ENCODE data around the gene ADAMTS16.

The ADAMTS16 gene

GRCh38 chr5:5287419-5287818 lies 147.3 kb downstream of the ADAMTS16 start:
- no peak for DNase-seq (ENCODE audit: low spot score)

GRCh38 chr5:5288201-5288600 lies 148.1 kb downstream of the ADAMTS16 start:
- DNase-seq (ENCODE audit: low spot score), result no peak

GRCh38 chr5:5289537-5289936 lies 149.4 kb downstream of the ADAMTS16 start:
- no peak for DNase-seq (ENCODE audit: low spot score)

- no peak for DNase-seq (ENCODE audit: low spot score)
These were observed 150.7 kb downstream of the ADAMTS16 start for GRCh38 chr5:5290674-5291334.

- DNase-seq (ENCODE audit: low spot score), result no peak
These were observed 151.2 kb downstream of the ADAMTS16 start for GRCh38 chr5:5291357-5291756.

GRCh38 chr5:5293029-5293428 lies 152.9 kb downstream of the ADAMTS16 start:
- DNase-seq (ENCODE audit: low spot score), result no peak

- no peak for DNase-seq (ENCODE audit: low spot score)
These were observed 154.3 kb downstream of the ADAMTS16 start for GRCh38 chr5:5294429-5294828.

- DNase-seq (ENCODE audit: low spot score), result no peak
These were observed 155.2 kb downstream of the ADAMTS16 start for GRCh38 chr5:5295351-5295750.

GRCh38 chr5:5296051-5296450 lies 155.9 kb downstream of the ADAMTS16 start:
- DNase-seq (ENCODE audit: low spot score), result no peak

- DNase-seq (ENCODE audit: low spot score), result no peak
These were observed 157.4 kb downstream of the ADAMTS16 start for GRCh38 chr5:5297432-5298067.

GRCh38 chr5:5298068-5298633 lies 158.0 kb downstream of the ADAMTS16 start:
- DNase-seq (ENCODE audit: low spot score), result no peak

GRCh38 chr5:5298841-5299541 lies 158.9 kb downstream of the ADAMTS16 start:
- DNase-seq (ENCODE audit: low spot score), result no peak

- DNase-seq (ENCODE audit: low spot score), result no peak
These were observed 161.0 kb downstream of the ADAMTS16 start for GRCh38 chr5:5301176-5301575.

- no peak for DNase-seq (ENCODE audit: low spot score)
These were observed 162.1 kb downstream of the ADAMTS16 start for GRCh38 chr5:5302201-5302600.

GRCh38 chr5:5303242-5303641 lies 163.1 kb downstream of the ADAMTS16 start:
- no peak for DNase-seq (ENCODE audit: low spot score)

GRCh38 chr5:5304361-5305020 lies 164.4 kb downstream of the ADAMTS16 start:
- no peak for DNase-seq (ENCODE audit: low spot score)

- DNase-seq (ENCODE audit: low spot score), result no peak
These were observed 166.6 kb downstream of the ADAMTS16 start for GRCh38 chr5:5306696-5307095.

- no peak for DNase-seq (ENCODE audit: low spot score)
These were observed 168.2 kb downstream of the ADAMTS16 start for GRCh38 chr5:5308319-5308718.

GRCh38 chr5:5309645-5310044 lies 169.5 kb downstream of the ADAMTS16 start:
- no peak for DNase-seq (ENCODE audit: low spot score)

GRCh38 chr5:5313101-5313635 lies 173.0 kb downstream of the ADAMTS16 start:
- DNase-seq (ENCODE audit: low spot score), result no peak

GRCh38 chr5:5314166-5314565 lies 174.0 kb downstream of the ADAMTS16 start:
- DNase-seq (ENCODE audit: low spot score), result no peak

GRCh38 chr5:5314626-5315025 lies 174.5 kb downstream of the ADAMTS16 start:
- DNase-seq (ENCODE audit: low spot score), result no peak
